Vagina (tissue), 2 donors: ENCODE data around the gene RPLP2.

ENCODE experiments used
- CTCF ChIP-seq, 3 experiments: fragments of 450-650 bp in 2 of 3; fragments of 200-600 bp in 1 of 3; sonication (generic) in 1 of 3; IDR thresholded peaks; one replicate each; pipeline ENCODE4 v1.5.1; 2017 to 2019; ENCODE audit warnings: antibody characterized with exemption in 3 of 3, mild to moderate bottlenecking in 2 of 3, moderate library complexity in 2 of 3
- POLR2A ChIP-seq, 2 donors: fragments of 450-650 bp; IDR thresholded peaks; one replicate each; pipeline ENCODE4 v1.6.1; 2017; ENCODE audit warnings: antibody characterized with exemption in 2 of 2, mild to moderate bottlenecking in 2 of 2, moderate library complexity in 2 of 2

GRCh38 chr11:797296-798092 lies 12.3 kb upstream of the RPLP2 start:
- no peak for TF ChIP-seq CTCF (IDR thresholded peaks at IDR 0.05)
- no peak for TF ChIP-seq POLR2A (IDR thresholded peaks at IDR 0.05)
